Fibroblast of lung (primary cell): Measurements from ENCODE around the gene ADGRV1. TPM values are rescaled to one million over a fixed set of nuclear protein-coding genes. Genes with fewer than 3 reads are reported as not detected.

Source experiments
- DNase-seq, 2 donors: peaks; one replicate each; pipeline versions ENCODE4 v3.0.0 to v3.0.0-alpha.2; 2010; ENCODE audit warnings: low read depth in 2 of 2
- H2AFZ ChIP-seq: 2 replicates; pipeline ENCODE4 v1.5.1; 2012; ENCODE audit warnings: low read length, control low read depth, inconsistent platforms
- H3K27ac ChIP-seq: 2 replicates; pipeline ENCODE4 v1.5.1; 2011; ENCODE audit warnings: low read length, control low read depth; ENCODE audit not compliant: insufficient read depth
- H3K27me3 ChIP-seq: 2 replicates; pipeline ENCODE4 v1.5.1; 2011; ENCODE audit warnings: mild to moderate bottlenecking, low read length; ENCODE audit not compliant: control insufficient read depth, insufficient read depth
- H3K36me3 ChIP-seq: 2 replicates; pipeline ENCODE4 v1.5.1; 2011; ENCODE audit warnings: low read length; ENCODE audit not compliant: control insufficient read depth, insufficient read depth
- H3K4me1 ChIP-seq: 2 replicates; pipeline ENCODE4 v1.5.1; 2011; ENCODE audit warnings: low read length; ENCODE audit not compliant: control insufficient read depth, insufficient read depth; ENCODE audit errors: extremely low read depth
- H3K4me2 ChIP-seq: 2 replicates; pipeline ENCODE4 v1.5.1; 2011; ENCODE audit warnings: low read length, control low read depth; ENCODE audit not compliant: insufficient read depth; ENCODE audit errors: extremely low read depth
- H3K4me3 ChIP-seq, 4 experiments: fragments of 200-600 bp in 1 of 4; sonication (generic) in 1 of 4; replicated peaks in 1 of 4; 2 replicates each; pipeline ENCODE4 v1.5.1; 2011 to 2016; ENCODE audit warnings: low read length in 4 of 4, low read depth in 3 of 4, mild to moderate bottlenecking in 3 of 4, control low read depth in 2 of 4, inconsistent platforms in 1 of 4, mixed read lengths in 1 of 4; ENCODE audit not compliant: insufficient read depth in 1 of 4; ENCODE audit errors: control extremely low read depth in 1 of 4
- H3K79me2 ChIP-seq: 2 replicates; pipeline ENCODE4 v1.5.1; 2012; ENCODE audit warnings: mild to moderate bottlenecking, low read length, inconsistent platforms; ENCODE audit not compliant: control insufficient read depth, insufficient read depth
- H3K9ac ChIP-seq: 2 replicates; pipeline ENCODE4 v1.5.1; 2011; ENCODE audit warnings: mild to moderate bottlenecking, low read length, control low read depth; ENCODE audit not compliant: insufficient read depth
- H3K9me3 ChIP-seq: 2 replicates; pipeline ENCODE4 v1.5.1; 2012; ENCODE audit warnings: low read depth, low read length; ENCODE audit not compliant: control insufficient read depth, insufficient read depth
- H4K20me1 ChIP-seq: 2 replicates; pipeline ENCODE4 v1.5.1; 2011; ENCODE audit warnings: low read length; ENCODE audit not compliant: control insufficient read depth, insufficient read depth; ENCODE audit errors: extremely low read depth
- EZH2 ChIP-seq: IDR thresholded peaks from 2 replicates; pipeline ENCODE4 v1.5.1; 2012; ENCODE audit warnings: low read length, control low read depth, mild to moderate bottlenecking; ENCODE audit errors: missing control alignments
- polyA plus RNA-seq, 2 donors: library from polyadenylated mRNA; depleted of rRNA in 1 of 2; stranded (reverse) in 1 of 2; unstranded in 1 of 2; fragments of >200 nt; gene quantifications; 2 replicates each; pipeline ENCODE4 v1.2.1, GENCODE V29; 2011 to 2012; ENCODE audit warnings: missing spikeins in 1 of 2
- total RNA-seq: library from RNA; depleted of rRNA; stranded (reverse); fragments of >200 nt; gene quantifications from 2 replicates; pipeline ENCODE4 v1.2.1, GENCODE V29; 2014
- TF ChIP-seq, protein P1 (sequence below), 2 donors: IDR thresholded peaks in 1 of 2; conservative IDR thresholded peaks in 1 of 2; 1 replicate in 1 of 2; 2 replicates in 1 of 2; pipeline ENCODE4 v1.5.1; 2011 to 2012; ENCODE audit warnings: low read length in 2 of 2, control low read depth in 1 of 2, inconsistent platforms in 1 of 2, low read depth in 1 of 2, mild to moderate bottlenecking in 1 of 2

ADGRV1 gene
- total and polyA plus RNA-seq, 2 donors (not counting 1 experiment from before 2014, with no cell fraction given): 0.15 to 0.17 TPM

DNA sequence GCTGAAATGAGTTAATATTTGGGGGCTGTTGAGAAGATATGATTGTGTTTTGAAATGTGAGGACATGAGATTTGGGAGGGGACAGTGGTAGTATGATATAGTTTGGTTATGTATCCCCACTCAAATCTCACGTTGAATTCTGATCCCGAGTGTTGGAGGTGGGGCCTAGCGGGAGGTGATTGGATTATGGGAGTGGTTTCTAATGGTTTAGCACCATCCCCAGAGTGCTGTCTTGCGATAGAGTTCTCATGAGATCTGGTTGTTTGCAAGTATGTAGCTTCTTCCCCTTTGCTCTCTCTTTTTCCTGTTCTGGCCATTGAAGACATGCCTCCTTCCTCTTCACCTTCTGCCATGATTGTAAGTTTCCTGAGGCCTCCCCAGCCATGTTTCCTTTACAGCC is 438.5 kb downstream of the ADGRV1 start:
- Histone ChIP-seq H3K36me3 (no peaks in the 10 kb centered on the region), H3K27ac (no peak overlapping the region), H3K4me1 (no peaks in the 10 kb centered on the region), H4K20me1 (no peaks in the 10 kb centered on the region), H3K79me2 (no peaks in the 10 kb centered on the region), H2AFZ (no peak overlapping the region), H3K9ac (no peak overlapping the region), H3K9me3 (no peaks in the 10 kb centered on the region), H3K4me2 (no peak overlapping the region), H3K4me3 (no peak overlapping the region), H3K27me3 (no peaks in the 10 kb centered on the region)
- TF ChIP-seq, protein P1, sequence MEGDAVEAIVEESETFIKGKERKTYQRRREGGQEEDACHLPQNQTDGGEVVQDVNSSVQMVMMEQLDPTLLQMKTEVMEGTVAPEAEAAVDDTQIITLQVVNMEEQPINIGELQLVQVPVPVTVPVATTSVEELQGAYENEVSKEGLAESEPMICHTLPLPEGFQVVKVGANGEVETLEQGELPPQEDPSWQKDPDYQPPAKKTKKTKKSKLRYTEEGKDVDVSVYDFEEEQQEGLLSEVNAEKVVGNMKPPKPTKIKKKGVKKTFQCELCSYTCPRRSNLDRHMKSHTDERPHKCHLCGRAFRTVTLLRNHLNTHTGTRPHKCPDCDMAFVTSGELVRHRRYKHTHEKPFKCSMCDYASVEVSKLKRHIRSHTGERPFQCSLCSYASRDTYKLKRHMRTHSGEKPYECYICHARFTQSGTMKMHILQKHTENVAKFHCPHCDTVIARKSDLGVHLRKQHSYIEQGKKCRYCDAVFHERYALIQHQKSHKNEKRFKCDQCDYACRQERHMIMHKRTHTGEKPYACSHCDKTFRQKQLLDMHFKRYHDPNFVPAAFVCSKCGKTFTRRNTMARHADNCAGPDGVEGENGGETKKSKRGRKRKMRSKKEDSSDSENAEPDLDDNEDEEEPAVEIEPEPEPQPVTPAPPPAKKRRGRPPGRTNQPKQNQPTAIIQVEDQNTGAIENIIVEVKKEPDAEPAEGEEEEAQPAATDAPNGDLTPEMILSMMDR (conservative IDR thresholded peaks at IDR 0.05 in 1 of 2, IDR thresholded peaks at IDR 0.05 in 1 of 2; ENCODE audit: low read depth in 1 of 2, low read length in 2 of 2): no peak
- TF ChIP-seq EZH2: no peak
- no peak for DNase-seq

GRCh38 chr5:91000743-91001142 is 442.1 kb downstream of the ADGRV1 start:
- no peak overlapping the region for H2AFZ ChIP-seq
- TF ChIP-seq EZH2: no peak
- TF ChIP-seq, protein P1 (conservative IDR thresholded peaks at IDR 0.05 in 1 of 2, IDR thresholded peaks at IDR 0.05 in 1 of 2; ENCODE audit: low read depth in 1 of 2, low read length in 2 of 2): no peak
- no peaks in the 10 kb centered on the region for H3K79me2 ChIP-seq
- H3K9me3 ChIP-seq: no peaks in the 10 kb centered on the region
- no peak overlapping the region for H3K9ac ChIP-seq
- H3K4me1 ChIP-seq: no peaks in the 10 kb centered on the region
- no peak overlapping the region for H3K27ac ChIP-seq
- no peaks in the 10 kb centered on the region for H3K27me3 ChIP-seq
- no peak overlapping the region for H3K4me3 ChIP-seq
- no peak overlapping the region for H3K4me2 ChIP-seq
- H3K36me3 ChIP-seq: no peaks in the 10 kb centered on the region
- no peaks in the 10 kb centered on the region for H4K20me1 ChIP-seq
- no peak for DNase-seq

DNA sequence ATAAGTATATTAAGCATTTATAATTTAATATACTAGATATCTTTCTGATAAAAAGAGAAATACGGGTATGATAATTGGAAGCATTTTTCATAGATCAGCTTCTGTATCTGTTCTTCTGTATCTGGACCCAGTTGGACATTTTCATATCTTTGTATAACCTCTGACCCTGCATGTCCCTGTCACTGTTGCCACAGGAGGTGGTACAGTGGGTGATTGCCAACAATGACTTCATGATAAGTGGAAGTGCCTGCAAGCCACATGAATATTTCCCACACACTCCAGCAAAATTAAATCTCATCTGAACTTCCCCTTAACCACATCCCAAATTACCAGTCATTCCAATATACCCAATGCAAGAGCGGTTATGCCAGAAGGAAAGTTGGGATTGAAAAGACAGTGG is 448.1 kb downstream of the ADGRV1 start:
- Histone ChIP-seq H3K9me3 (no peaks in the 10 kb centered on the region), H4K20me1 (no peaks in the 10 kb centered on the region), H3K4me2 (no peak overlapping the region), H3K27ac (no peak overlapping the region), H3K79me2 (no peaks in the 10 kb centered on the region), H3K4me3 (no peak overlapping the region), H3K27me3 (no peaks in the 10 kb centered on the region), H3K4me1 (no peaks in the 10 kb centered on the region), H3K9ac (no peak overlapping the region), H3K36me3 (no peaks in the 10 kb centered on the region), H2AFZ (no peak overlapping the region)
- DNase-seq: no peak
- TF ChIP-seq, protein P1 (conservative IDR thresholded peaks at IDR 0.05 in 1 of 2, IDR thresholded peaks at IDR 0.05 in 1 of 2; ENCODE audit: low read depth in 1 of 2, low read length in 2 of 2): no peak
- no peak for TF ChIP-seq EZH2
